OCI-LY3 (cell line): ENCODE measurements around the gene PEDS1.

Experiments used
- H2AFZ ChIP-seq: fragments of 200-600, 300-600 bp; shearing (Covaris generic); 2 replicates; pipeline ENCODE4 v1.6.0; 2014; ENCODE audit warnings: antibody characterized with exemption, low read depth, low read length
- H3K27ac ChIP-seq: fragments of 200-600, 300-600 bp; sonication (generic); 2 replicates; pipeline ENCODE4 v1.5.1; 2014; ENCODE audit warnings: mild to moderate bottlenecking, low read length, moderate library complexity, mixed read lengths
- H3K27me3 ChIP-seq: fragments of 200-600, 300-600 bp; sonication (generic); 2 replicates; pipeline ENCODE4 v1.6.1; 2014; ENCODE audit warnings: low read depth, low read length, mixed read lengths
- H3K36me3 ChIP-seq: fragments of 200-600, 300-600 bp; sonication (generic); replicated peaks from 2 replicates; pipeline ENCODE3; 2014; ENCODE audit warnings: low read depth, low read length, mixed read lengths
- H3K4me1 ChIP-seq: fragments of 300-600, 200-600 bp; sonication (generic); 2 replicates; pipeline ENCODE4 v1.6.1; 2014; ENCODE audit warnings: low read length, mixed read lengths
- H3K4me2 ChIP-seq: fragments of 200-600, 300-600 bp; sonication (generic); 2 replicates; pipeline ENCODE4 v1.6.1; 2014; ENCODE audit warnings: low read length, mixed read lengths
- H3K4me3 ChIP-seq: fragments of 300-600, 200-600 bp; sonication (generic); 2 replicates; pipeline ENCODE4 v1.5.1; 2014; ENCODE audit warnings: antibody characterized with exemption, mild to moderate bottlenecking, low read length, moderate library complexity
- H3K79me2 ChIP-seq: fragments of 300-600, 200-600 bp; shearing (Covaris generic); 2 replicates; pipeline ENCODE4 v1.6.1; 2014; ENCODE audit warnings: mild to moderate bottlenecking, low read length, mixed read lengths
- H3K9ac ChIP-seq: fragments of 300-600, 200-600 bp; shearing (Covaris generic); 2 replicates; pipeline ENCODE4 v1.6.0; 2014; ENCODE audit warnings: mild to moderate bottlenecking, low read length, moderate library complexity
- H3K9me3 ChIP-seq: fragments of 200-600, 300-600 bp; shearing (Covaris generic); 2 replicates; pipeline ENCODE4 v1.6.1; 2014; ENCODE audit warnings: low read length, mixed read lengths; ENCODE audit not compliant: insufficient read depth
- H4K20me1 ChIP-seq: fragments of 200-600, 300-600 bp; sonication (generic); 2 replicates; pipeline ENCODE4 v1.6.1; 2016; ENCODE audit warnings: low read length, mixed read lengths; ENCODE audit not compliant: insufficient read depth
- EZH2phosphoT487 ChIP-seq: fragments of 200-600 bp; shearing (Covaris generic); IDR thresholded peaks from 2 replicates; pipeline ENCODE4 v1.6.1; 2018; ENCODE audit warnings: antibody characterized with exemption, mixed run types, low read depth
- TF ChIP-seq, protein P1 (sequence below): fragments of 200-600, 300-600 bp; sonication (generic); IDR thresholded peaks from 2 replicates; pipeline ENCODE4 v1.5.1; 2014; ENCODE audit warnings: antibody characterized with exemption, low read length, low read depth

The PEDS1 gene

DNA sequence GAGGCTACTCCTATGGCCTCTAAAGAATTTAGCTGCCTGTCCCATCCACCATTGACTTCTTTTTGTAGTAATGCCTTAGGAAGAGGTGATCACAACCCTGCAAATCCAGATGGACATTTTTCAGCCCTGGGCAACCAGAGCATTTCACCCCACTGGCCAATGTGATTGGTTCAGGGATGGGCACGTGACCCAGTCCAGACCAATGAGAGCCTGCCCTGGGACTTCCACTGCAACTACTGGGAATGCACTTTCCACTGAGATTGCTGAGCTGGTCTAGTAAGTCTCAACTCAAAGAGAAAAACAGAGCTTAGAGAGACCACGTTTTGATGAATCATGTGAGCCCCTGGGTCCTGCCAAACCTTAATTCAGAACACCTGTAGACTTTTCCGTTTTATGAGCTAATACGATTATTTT, 31.7 kb downstream of the PEDS1 start:
- no peaks in the 10 kb centered on the region for H3K9me3 ChIP-seq
- peaks cover 10% of the 10 kb centered on the region for H3K36me3 ChIP-seq
- no peaks in the 10 kb centered on the region for H4K20me1 ChIP-seq
- peaks cover 14% of the 10 kb centered on the region for H3K4me1 ChIP-seq
- H3K9ac ChIP-seq = no peak overlapping the region
- H2AFZ ChIP-seq = no peak overlapping the region
- H3K4me3 ChIP-seq = no peak overlapping the region
- no peak overlapping the region for H3K27ac ChIP-seq
- no peak overlapping the region for H3K4me2 ChIP-seq
- no peak for TF ChIP-seq EZH2phosphoT487
- TF ChIP-seq, protein P1, sequence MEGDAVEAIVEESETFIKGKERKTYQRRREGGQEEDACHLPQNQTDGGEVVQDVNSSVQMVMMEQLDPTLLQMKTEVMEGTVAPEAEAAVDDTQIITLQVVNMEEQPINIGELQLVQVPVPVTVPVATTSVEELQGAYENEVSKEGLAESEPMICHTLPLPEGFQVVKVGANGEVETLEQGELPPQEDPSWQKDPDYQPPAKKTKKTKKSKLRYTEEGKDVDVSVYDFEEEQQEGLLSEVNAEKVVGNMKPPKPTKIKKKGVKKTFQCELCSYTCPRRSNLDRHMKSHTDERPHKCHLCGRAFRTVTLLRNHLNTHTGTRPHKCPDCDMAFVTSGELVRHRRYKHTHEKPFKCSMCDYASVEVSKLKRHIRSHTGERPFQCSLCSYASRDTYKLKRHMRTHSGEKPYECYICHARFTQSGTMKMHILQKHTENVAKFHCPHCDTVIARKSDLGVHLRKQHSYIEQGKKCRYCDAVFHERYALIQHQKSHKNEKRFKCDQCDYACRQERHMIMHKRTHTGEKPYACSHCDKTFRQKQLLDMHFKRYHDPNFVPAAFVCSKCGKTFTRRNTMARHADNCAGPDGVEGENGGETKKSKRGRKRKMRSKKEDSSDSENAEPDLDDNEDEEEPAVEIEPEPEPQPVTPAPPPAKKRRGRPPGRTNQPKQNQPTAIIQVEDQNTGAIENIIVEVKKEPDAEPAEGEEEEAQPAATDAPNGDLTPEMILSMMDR = no peak
- H3K27me3 ChIP-seq = no peaks in the 10 kb centered on the region
- H3K79me2 ChIP-seq = no peaks in the 10 kb centered on the region

DNA sequence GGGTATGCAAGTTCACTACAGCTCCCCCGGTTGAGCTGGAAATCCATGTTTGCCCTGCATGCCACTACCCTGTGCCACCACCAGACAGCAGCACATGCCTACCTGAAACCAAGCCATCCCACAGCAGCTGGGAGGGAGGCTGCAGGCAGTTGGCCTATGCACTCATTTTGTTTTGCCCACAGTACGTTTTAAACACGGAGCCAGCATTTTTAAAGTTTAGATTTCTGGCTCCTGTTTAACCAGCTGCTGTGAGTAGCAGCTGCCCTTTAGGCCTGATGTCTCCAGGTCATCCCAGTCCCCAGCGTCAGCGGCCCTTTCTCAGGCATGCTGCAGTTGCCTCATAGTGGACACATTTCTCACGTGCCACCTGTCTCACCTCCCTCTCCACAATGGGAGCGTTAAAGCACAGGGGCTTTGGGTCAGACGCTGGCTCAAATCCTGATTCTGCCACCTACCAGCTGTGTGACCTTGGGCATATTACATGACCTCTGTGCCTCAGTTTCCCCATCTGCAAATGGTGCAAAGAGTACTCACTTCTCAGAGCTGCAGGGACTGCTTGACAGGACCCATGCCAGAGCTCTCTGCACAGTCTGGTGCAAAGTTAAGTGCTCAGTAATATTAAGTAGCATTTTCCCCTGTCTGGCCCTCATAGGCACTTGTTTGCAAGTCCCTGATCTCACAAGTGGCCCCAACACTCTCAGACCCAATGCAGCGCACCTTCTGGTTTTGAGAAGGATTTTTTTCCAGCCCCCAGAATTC, 32.4 kb downstream of the PEDS1 start:
- Histone ChIP-seq H3K4me2 (no peak overlapping the region), H2AFZ (no peak overlapping the region)

DNA sequence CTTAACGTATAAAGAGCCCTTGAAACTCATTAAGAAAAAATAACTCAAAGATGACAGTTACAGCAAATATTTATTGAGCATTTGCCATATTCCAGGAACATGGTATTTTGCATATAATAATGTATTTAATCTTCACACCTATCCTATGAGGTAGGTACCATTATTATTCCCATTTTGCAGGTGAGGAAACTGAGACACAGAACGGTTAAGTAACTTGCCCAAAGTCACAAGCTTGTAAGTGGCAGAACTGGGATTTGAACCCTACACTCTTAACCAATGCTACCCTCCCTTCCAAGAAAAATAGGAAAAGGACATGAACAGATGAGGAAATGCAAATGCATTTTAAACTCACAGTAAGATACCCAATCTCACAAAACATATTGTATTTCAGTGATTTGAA, 35.3 kb downstream of the PEDS1 start:
- peaks cover 23% of the 10 kb centered on the region for H3K4me1 ChIP-seq
- H3K4me2 ChIP-seq = no peak overlapping the region
- H3K79me2 ChIP-seq = peaks cover 14% of the 10 kb centered on the region
- H3K9ac ChIP-seq = no peak overlapping the region
- TF ChIP-seq EZH2phosphoT487 = no peak
- TF ChIP-seq, protein P1 = no peak
- H4K20me1 ChIP-seq = no peaks in the 10 kb centered on the region
- H3K36me3 ChIP-seq = no peaks in the 10 kb centered on the region
- H3K9me3 ChIP-seq = no peaks in the 10 kb centered on the region
- no peak overlapping the region for H3K27ac ChIP-seq
- H3K4me3 ChIP-seq = no peak overlapping the region
- no peaks in the 10 kb centered on the region for H3K27me3 ChIP-seq
- no peak overlapping the region for H2AFZ ChIP-seq

More for the DNA sequence above, 32.4 kb downstream of the PEDS1 start:
- Histone ChIP-seq H3K9me3 (no peaks in the 10 kb centered on the region), H3K27me3 (no peaks in the 10 kb centered on the region), H4K20me1 (no peaks in the 10 kb centered on the region), H3K9ac (no peak overlapping the region), H3K4me1 (peaks cover 11% of the 10 kb centered on the region), H3K79me2 (no peaks in the 10 kb centered on the region), H3K4me3 (no peak overlapping the region), H3K27ac (no peak overlapping the region), H3K36me3 (peaks cover 9% of the 10 kb centered on the region)
- TF ChIP-seq, protein P1 = peak; percentile 80
- TF ChIP-seq EZH2phosphoT487 = no peak

DNA sequence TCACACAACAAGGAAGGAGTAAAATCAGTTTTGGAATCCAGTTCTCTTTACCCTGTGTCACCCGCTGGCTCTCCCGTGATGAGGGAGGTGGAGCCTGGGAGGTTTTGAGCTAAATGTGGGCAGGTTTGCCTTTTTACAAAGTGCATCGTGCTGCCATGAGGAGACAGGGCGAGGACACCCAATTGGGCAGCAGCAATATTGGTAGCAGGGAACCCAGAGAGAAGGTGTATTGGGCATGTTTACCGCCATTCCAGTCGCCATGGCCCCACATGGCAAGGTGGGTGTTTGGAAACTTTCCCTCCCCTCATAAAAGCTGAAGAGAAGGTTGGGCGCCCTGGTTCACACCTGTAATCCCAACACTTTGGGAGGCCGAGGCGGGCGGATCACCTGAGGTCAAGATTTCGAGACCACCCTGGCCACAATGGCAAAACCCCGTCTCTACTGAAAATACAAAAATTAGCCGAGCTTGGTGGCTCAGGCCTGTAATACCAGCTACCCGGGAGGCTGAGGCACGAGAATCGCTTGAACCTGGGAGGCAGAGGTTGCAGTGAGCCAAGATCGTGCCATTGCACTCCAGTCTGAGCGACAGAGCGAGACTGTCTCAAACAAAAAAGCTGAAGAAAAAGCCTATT, 37.0 kb downstream of the PEDS1 start:
- Histone ChIP-seq H3K27ac (peak overlapping the region; percentile 5; the same call in 1 of the 2 replicates), H2AFZ (peak overlapping the region; percentile 87), H3K4me1 (peaks cover 29% of the 10 kb centered on the region), H3K9ac (peak overlapping the region; percentile 77), H3K4me3 (peak overlapping the region; percentile 81), H3K4me2 (peak overlapping the region; percentile 90), H3K36me3 (no peaks in the 10 kb centered on the region), H3K27me3 (no peaks in the 10 kb centered on the region), H4K20me1 (peaks cover 10% of the 10 kb centered on the region), H3K9me3 (no peaks in the 10 kb centered on the region), H3K79me2 (peaks cover 31% of the 10 kb centered on the region)
- TF ChIP-seq EZH2phosphoT487 = no peak
- TF ChIP-seq, protein P1 = no peak
